Lung microvascular endothelial cell (primary cell): ENCODE measurements around the gene AMPD3. TPM values are rescaled to one million over a fixed set of nuclear protein-coding genes. Genes with fewer than 3 reads are reported as not detected.

Experiments used
- DNase-seq, 2 donors: peaks; one replicate each; pipeline versions ENCODE4 v3.0.0 to v3.0.0-alpha.2; 2010; ENCODE audit warnings: low read depth in 2 of 2
- total RNA-seq: library from RNA; depleted of rRNA; stranded (reverse); fragments of >200 nt; gene quantifications from 2 replicates; pipeline ENCODE4 v1.2.1, GENCODE V29; 2014

AMPD3 gene
- total RNA-seq, 1 donor from 2014 or later, result 6.5 TPM

- no peak for DNase-seq
These were observed 5.7 kb downstream of the AMPD3 start for GRCh38 chr11:10460611-10461275.

GRCh38 chr11:10461276-10461790 is 6.3 kb downstream of the AMPD3 start:
- peak in 1 of 2 donors; percentile 41 for DNase-seq

GRCh38 chr11:10462746-10463300 is 7.8 kb downstream of the AMPD3 start:
- no peak for DNase-seq

- no peak for DNase-seq
These were observed 18.3 kb downstream of the AMPD3 start for GRCh38 chr11:10473371-10473770.

- DNase-seq, result no peak
These were observed 19.5 kb downstream of the AMPD3 start for GRCh38 chr11:10474551-10474950.

- DNase-seq, result no peak
These were observed 21.3 kb downstream of the AMPD3 start for GRCh38 chr11:10476342-10476741.

GRCh38 chr11:10476927-10477689 is 22.0 kb downstream of the AMPD3 start:
- no peak for DNase-seq

- DNase-seq, result no peak
These were observed 22.6 kb downstream of the AMPD3 start for GRCh38 chr11:10477690-10478046.

- no peak for DNase-seq
These were observed 23.0 kb downstream of the AMPD3 start for GRCh38 chr11:10478066-10478465.

- DNase-seq, result no peak
These were observed 23.8 kb downstream of the AMPD3 start for GRCh38 chr11:10478574-10479550.

- no peak for DNase-seq
These were observed 25.0 kb downstream of the AMPD3 start for GRCh38 chr11:10480026-10480425.

- DNase-seq, result no peak
These were observed 25.7 kb downstream of the AMPD3 start for GRCh38 chr11:10480760-10481159.

GRCh38 chr11:10481560-10482349 is 26.7 kb downstream of the AMPD3 start:
- no peak for DNase-seq

- DNase-seq, result no peak
These were observed 28.1 kb downstream of the AMPD3 start for GRCh38 chr11:10483174-10483573.

GRCh38 chr11:10483584-10483983 is 28.5 kb downstream of the AMPD3 start:
- DNase-seq, result no peak

GRCh38 chr11:10484461-10485180 is 29.6 kb downstream of the AMPD3 start:
- no peak for DNase-seq

GRCh38 chr11:10485646-10486045 is 30.6 kb downstream of the AMPD3 start:
- DNase-seq, result no peak

GRCh38 chr11:10486161-10486840 is 31.2 kb downstream of the AMPD3 start:
- DNase-seq, result no peak

- DNase-seq, result no peak
These were observed 32.1 kb downstream of the AMPD3 start for GRCh38 chr11:10487002-10487647.
